Measurements from ENCODE around the gene NINJ1. TPM values are rescaled to one million over a fixed set of nuclear protein-coding genes. Genes with fewer than 3 reads are reported as not detected.

NINJ1 gene
- total RNA-seq, 4 donors from 2014 or later, result 82.9 to 168 (median 121) TPM

- DNase-seq, result no peak
- H3K4me1 ChIP-seq, result no peaks in the 10 kb centered on the region
- no peak overlapping the region for H3K4me3 ChIP-seq (replicated peaks in 1 of 3)
- H3K9me3 ChIP-seq, result no peaks in the 10 kb centered on the region
- H3K27ac ChIP-seq, result no peak overlapping the region
- no peaks in the 10 kb centered on the region for H3K27me3 ChIP-seq
- intact Hi-C loops (cut with DNase I), result loop anchor here (10.0 kb wide), 1 partner anchor 397 kb away; no protein-coding TSS in a partner anchor
- no peaks in the 10 kb centered on the region for H3K36me3 ChIP-seq
- TF ChIP-seq CTCF (IDR thresholded peaks at IDR 0.05), result no peak
- no peak for TF ChIP-seq POLR2A (IDR thresholded peaks at IDR 0.05)
- WGBS, 2 donors, result 82 to 86% methylated on average over 4 of the region's 4 CpGs
These were observed 33.8 kb upstream of the NINJ1 start for GRCh38 chr9:93167838-93168237.

- WGBS, 2 donors, result 94 to 96% methylated on average over 6 of the region's 6 CpGs
- no peaks in the 10 kb centered on the region for H3K36me3 ChIP-seq
- H3K4me1 ChIP-seq, result no peaks in the 10 kb centered on the region
- no peak for DNase-seq
- H3K27ac ChIP-seq, result no peak overlapping the region
- H3K9me3 ChIP-seq, result no peaks in the 10 kb centered on the region
- TF ChIP-seq CTCF (IDR thresholded peaks at IDR 0.05) (no peak), POLR2A (IDR thresholded peaks at IDR 0.05) (no peak)
- H3K4me3 ChIP-seq (replicated peaks in 1 of 3), result no peak overlapping the region
- intact Hi-C loops (cut with DNase I), result loop anchor here (10.0 kb wide), 1 partner anchor 398 kb away; no protein-coding TSS in a partner anchor
- no peaks in the 10 kb centered on the region for H3K27me3 ChIP-seq
These were observed 33.1 kb upstream of the NINJ1 start for GRCh38 chr9:93167185-93167584.

- H3K9me3 ChIP-seq, result no peaks in the 10 kb centered on the region
- WGBS, 2 donors, result 89 to 90% methylated on average over 7 of the region's 7 CpGs
- no peaks in the 10 kb centered on the region for H3K27me3 ChIP-seq
- no peaks in the 10 kb centered on the region for H3K36me3 ChIP-seq
- H3K4me3 ChIP-seq (replicated peaks in 1 of 3), result no peak overlapping the region
- no peak for TF ChIP-seq POLR2A (IDR thresholded peaks at IDR 0.05)
- TF ChIP-seq CTCF (IDR thresholded peaks at IDR 0.05), result no peak
- DNase-seq, result no peak
- no peak overlapping the region for H3K27ac ChIP-seq
- no peaks in the 10 kb centered on the region for H3K4me1 ChIP-seq
- intact Hi-C loops (cut with DNase I), result loop anchor here (10.0 kb wide), 1 partner anchor 398 kb away; no protein-coding TSS in a partner anchor
These were observed 32.6 kb upstream of the NINJ1 start for GRCh38 chr9:93166699-93167098.

- H3K9me3 ChIP-seq, result no peaks in the 10 kb centered on the region
- no peaks in the 10 kb centered on the region for H3K27me3 ChIP-seq
- H3K27ac ChIP-seq, result no peak overlapping the region
- WGBS, 2 donors, result 96 to 97% methylated on average over 10 to 12 of the region's 13 CpGs
- H3K36me3 ChIP-seq, result no peaks in the 10 kb centered on the region
- no peak for TF ChIP-seq CTCF (IDR thresholded peaks at IDR 0.05)
- TF ChIP-seq POLR2A (IDR thresholded peaks at IDR 0.05), result no peak
- no peak overlapping the region for H3K4me3 ChIP-seq (replicated peaks in 1 of 3)
- DNase-seq, result no peak
- intact Hi-C loops (cut with DNase I), result loop anchor here (10.0 kb wide), 1 partner anchor 401 kb away; no protein-coding TSS in a partner anchor
- no peaks in the 10 kb centered on the region for H3K4me1 ChIP-seq
These were observed 30.0 kb upstream of the NINJ1 start for GRCh38 chr9:93164085-93164484.

GRCh38 chr9:93161786-93162562 lies 27.9 kb upstream of the NINJ1 start:
- Histone ChIP-seq H3K4me3 (replicated peaks in 1 of 3) (no peak overlapping the region), H3K9me3 (no peaks in the 10 kb centered on the region), H3K27me3 (no peaks in the 10 kb centered on the region), H3K36me3 (no peaks in the 10 kb centered on the region), H3K27ac (no peak overlapping the region), H3K4me1 (no peaks in the 10 kb centered on the region)
- DNase-seq, result no peak
- intact Hi-C loops (cut with DNase I), result loop anchor here (2.0 to 10.0 kb wide), 2 partner anchors 143 to 403 kb away; no protein-coding TSS in a partner anchor
- no peak for TF ChIP-seq CTCF (IDR thresholded peaks at IDR 0.05)
- TF ChIP-seq POLR2A (IDR thresholded peaks at IDR 0.05), result no peak
- WGBS, 2 donors, result 71 to 74% methylated on average over 11 of the region's 11 CpGs
